ENCODE data around the gene PRIMA1. TPM values are rescaled to one million over a fixed set of nuclear protein-coding genes. Genes with fewer than 3 reads are reported as not detected.

PRIMA1 gene
- total RNA-seq, 1 experiment from 2014 or later, result 0.26 TPM

- no peak for ATAC-seq
- Histone ChIP-seq H3K4me3 (ENCODE audit: low read depth in 2 of 2, low read length in 2 of 2) (no peak overlapping the region), H3K9me3 (ENCODE audit: control insufficient read depth, insufficient read depth, low read depth, low read length) (no peaks in the 10 kb centered on the region), H3K27me3 (ENCODE audit: control insufficient read depth, insufficient read depth, low read length) (no peaks in the 10 kb centered on the region), H3K27ac (ENCODE audit: low read length) (no peak overlapping the region), H3K36me3 (ENCODE audit: control insufficient read depth, insufficient read depth, low read length) (no peaks in the 10 kb centered on the region), H3K4me1 (ENCODE audit: control insufficient read depth, insufficient read depth, low read length) (no peaks in the 10 kb centered on the region)
- no TSS peak for BruUV-seq (replicated peaks)
- intact Hi-C loops (cut with micrococcal nuclease; ENCODE audit: unreplicated experiment), result no loop called here
- no peak for DNase-seq (ENCODE audit: low read depth, low spot score)
- ChIA-PET POLR2A (no interaction called here), CTCF (no interaction called here)
- TF ChIP-seq SIN3A (IDR thresholded peaks at IDR 0.05; ENCODE audit: borderline replicate concordance, insufficient read depth, low read depth, low read length), result no peak
- no peak for TF ChIP-seq TCF7L2 (IDR thresholded peaks at IDR 0.05; ENCODE audit: low read depth, low read length)
- no peak for TF ChIP-seq REST (IDR thresholded peaks at IDR 0.05; ENCODE audit: insufficient read depth in 1 of 2, low read depth in 2 of 2, low read length in 1 of 2)
- TF ChIP-seq CTCF (IDR thresholded peaks at IDR 0.05), result no peak
- no peak for TF ChIP-seq POLR2AphosphoS5 (IDR thresholded peaks at IDR 0.05; ENCODE audit: low read depth, low read length)
- in situ Hi-C loops (cut with HindIII; ENCODE audit: low pct_unique_long_range_greater_than_20kb, low sequenced_read_pairs), result no loop called here
These were observed 61.1 kb downstream of the PRIMA1 start for GRCh38 chr14:93727039-93727740.

GRCh38 chr14:93725993-93726392, 62.3 kb downstream of the PRIMA1 start:
- Histone ChIP-seq H3K4me1 (ENCODE audit: control insufficient read depth, insufficient read depth, low read length) (no peaks in the 10 kb centered on the region), H3K27ac (ENCODE audit: low read length) (no peak overlapping the region), H3K36me3 (ENCODE audit: control insufficient read depth, insufficient read depth, low read length) (no peaks in the 10 kb centered on the region), H3K9me3 (ENCODE audit: control insufficient read depth, insufficient read depth, low read depth, low read length) (no peaks in the 10 kb centered on the region), H3K27me3 (ENCODE audit: control insufficient read depth, insufficient read depth, low read length) (no peaks in the 10 kb centered on the region), H3K4me3 (ENCODE audit: low read depth in 2 of 2, low read length in 2 of 2) (no peak overlapping the region)
- intact Hi-C loops (cut with micrococcal nuclease; ENCODE audit: unreplicated experiment) (no loop called here), in situ Hi-C loops (cut with HindIII; ENCODE audit: low pct_unique_long_range_greater_than_20kb, low sequenced_read_pairs) (no loop called here)
- BruUV-seq (replicated peaks), result no TSS peak
- POLR2A ChIA-PET, result no interaction called here
- CTCF ChIA-PET, result no interaction called here
- ATAC-seq (no peak), DNase-seq (ENCODE audit: low read depth, low spot score) (no peak)
- TF ChIP-seq POLR2AphosphoS5 (IDR thresholded peaks at IDR 0.05; ENCODE audit: low read depth, low read length) (no peak), REST (IDR thresholded peaks at IDR 0.05; ENCODE audit: insufficient read depth in 1 of 2, low read depth in 2 of 2, low read length in 1 of 2) (no peak), SIN3A (IDR thresholded peaks at IDR 0.05; ENCODE audit: borderline replicate concordance, insufficient read depth, low read depth, low read length) (no peak), TCF7L2 (IDR thresholded peaks at IDR 0.05; ENCODE audit: low read depth, low read length) (no peak), CTCF (IDR thresholded peaks at IDR 0.05) (no peak)

All from Panc1 (cell line).